ENCODE results near the gene PRKAG2. TPM values are rescaled to one million over a fixed set of nuclear protein-coding genes. Genes with fewer than 3 reads are reported as not detected.

The PRKAG2 gene
- total and polyA plus RNA-seq, 2 of the 13 experiments (the other 11 are each of a cell fraction or from before 2014, with no cell fraction given) = 0.90 to 1.3 TPM

DNA sequence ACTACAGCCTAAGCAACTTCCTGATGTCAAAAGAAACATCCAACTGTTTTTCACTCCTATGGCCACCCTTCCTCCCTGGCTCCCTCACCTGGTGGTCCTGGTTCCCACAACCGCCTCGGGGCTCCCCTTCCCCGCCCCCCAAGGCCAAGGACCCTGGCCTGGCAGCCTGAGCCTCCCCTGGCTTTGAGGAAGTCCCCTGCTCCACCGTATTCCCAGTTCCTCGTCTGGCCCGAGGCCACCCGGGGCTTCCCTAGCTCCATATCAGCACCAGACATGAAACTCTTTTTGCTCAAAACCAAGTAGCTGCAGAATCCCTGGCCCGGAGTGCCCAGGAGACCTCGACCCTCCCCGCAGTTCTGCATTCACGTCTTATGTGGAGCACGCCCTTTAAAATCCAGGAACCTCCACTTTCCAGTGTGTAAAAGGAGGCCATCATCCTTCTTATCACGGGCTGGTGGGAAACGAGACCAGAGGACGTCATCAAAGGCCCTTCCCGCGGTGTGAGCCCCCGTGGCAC lies 82.9 kb downstream of the PRKAG2 start (continued):
- TF ChIP-seq, protein P1, sequence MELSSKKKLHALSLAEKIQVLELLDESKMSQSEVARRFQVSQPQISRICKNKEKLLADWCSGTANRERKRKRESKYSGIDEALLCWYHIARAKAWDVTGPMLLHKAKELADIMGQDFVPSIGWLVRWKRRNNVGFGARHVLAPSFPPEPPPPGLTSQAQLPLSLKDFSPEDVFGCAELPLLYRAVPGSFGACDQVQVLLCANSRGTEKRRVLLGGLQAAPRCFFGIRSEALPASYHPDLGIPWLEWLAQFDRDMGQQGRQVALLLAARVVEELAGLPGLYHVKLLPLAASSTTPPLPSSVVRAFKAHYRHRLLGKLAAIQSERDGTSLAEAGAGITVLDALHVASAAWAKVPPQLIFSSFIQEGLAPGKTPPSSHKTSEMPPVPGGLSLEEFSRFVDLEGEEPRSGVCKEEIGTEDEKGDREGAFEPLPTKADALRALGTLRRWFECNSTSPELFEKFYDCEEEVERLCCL (CRISPR knock-in tag; IDR thresholded peaks at IDR 0.05; ENCODE audit: borderline replicate concordance) = no peak

DNA sequence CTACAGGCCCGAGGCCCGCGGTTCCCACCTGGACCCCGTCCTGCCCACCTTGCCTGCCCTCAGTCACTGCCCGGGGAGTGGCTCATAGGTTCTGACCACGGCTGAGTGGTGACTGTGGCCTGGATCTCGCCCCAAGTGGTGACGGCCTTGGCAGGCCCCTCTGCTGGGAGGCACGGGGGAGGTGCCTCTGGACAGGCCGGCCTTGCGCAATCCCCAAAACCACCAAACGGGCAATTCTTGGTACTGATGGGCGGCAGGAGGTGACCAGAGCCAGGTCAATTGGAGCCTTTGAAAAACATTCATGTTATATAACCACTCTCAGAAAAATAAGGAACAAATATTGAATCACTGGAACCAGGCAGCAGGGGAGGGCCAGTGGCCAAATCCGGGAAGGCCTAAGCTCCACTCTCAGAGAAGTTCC lies 83.4 kb downstream of the PRKAG2 start:
- H3K4me2 ChIP-seq (ENCODE audit: low read depth, low read length) = no peak overlapping the region
- H3K9ac ChIP-seq (ENCODE audit: insufficient read depth, low read depth, low read length) = no peak overlapping the region
- H3K79me2 ChIP-seq (ENCODE audit: insufficient read depth, low read length) = no peaks in the 10 kb centered on the region
- no peak for FAIRE-seq
- no peaks in the 10 kb centered on the region for H4K20me1 ChIP-seq (ENCODE audit: insufficient read depth, low read length)
- TF ChIP-seq, protein P2, sequence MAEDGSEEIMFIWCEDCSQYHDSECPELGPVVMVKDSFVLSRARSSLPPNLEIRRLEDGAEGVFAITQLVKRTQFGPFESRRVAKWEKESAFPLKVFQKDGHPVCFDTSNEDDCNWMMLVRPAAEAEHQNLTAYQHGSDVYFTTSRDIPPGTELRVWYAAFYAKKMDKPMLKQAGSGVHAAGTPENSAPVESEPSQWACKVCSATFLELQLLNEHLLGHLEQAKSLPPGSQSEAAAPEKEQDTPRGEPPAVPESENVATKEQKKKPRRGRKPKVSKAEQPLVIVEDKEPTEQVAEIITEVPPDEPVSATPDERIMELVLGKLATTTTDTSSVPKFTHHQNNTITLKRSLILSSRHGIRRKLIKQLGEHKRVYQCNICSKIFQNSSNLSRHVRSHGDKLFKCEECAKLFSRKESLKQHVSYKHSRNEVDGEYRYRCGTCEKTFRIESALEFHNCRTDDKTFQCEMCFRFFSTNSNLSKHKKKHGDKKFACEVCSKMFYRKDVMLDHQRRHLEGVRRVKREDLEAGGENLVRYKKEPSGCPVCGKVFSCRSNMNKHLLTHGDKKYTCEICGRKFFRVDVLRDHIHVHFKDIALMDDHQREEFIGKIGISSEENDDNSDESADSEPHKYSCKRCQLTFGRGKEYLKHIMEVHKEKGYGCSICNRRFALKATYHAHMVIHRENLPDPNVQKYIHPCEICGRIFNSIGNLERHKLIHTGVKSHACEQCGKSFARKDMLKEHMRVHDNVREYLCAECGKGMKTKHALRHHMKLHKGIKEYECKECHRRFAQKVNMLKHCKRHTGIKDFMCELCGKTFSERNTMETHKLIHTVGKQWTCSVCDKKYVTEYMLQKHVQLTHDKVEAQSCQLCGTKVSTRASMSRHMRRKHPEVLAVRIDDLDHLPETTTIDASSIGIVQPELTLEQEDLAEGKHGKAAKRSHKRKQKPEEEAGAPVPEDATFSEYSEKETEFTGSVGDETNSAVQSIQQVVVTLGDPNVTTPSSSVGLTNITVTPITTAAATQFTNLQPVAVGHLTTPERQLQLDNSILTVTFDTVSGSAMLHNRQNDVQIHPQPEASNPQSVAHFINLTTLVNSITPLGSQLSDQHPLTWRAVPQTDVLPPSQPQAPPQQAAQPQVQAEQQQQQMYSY (CRISPR knock-in tag; IDR thresholded peaks at IDR 0.05) = no peak
- TF ChIP-seq KLF12 (CRISPR knock-in tag; IDR thresholded peaks at IDR 0.05; ENCODE audit: borderline replicate concordance) (no peak), POLR2AphosphoS5 (IDR thresholded peaks at IDR 0.05; ENCODE audit: low read depth, low read length) (no peak), TCF12 (IDR thresholded peaks at IDR 0.05) (no peak), TCF12 (CRISPR knock-in tag; IDR thresholded peaks at IDR 0.05) (no peak), POGZ (CRISPR knock-in tag; IDR thresholded peaks at IDR 0.05) (no peak), CEBPG (CRISPR knock-in tag; IDR thresholded peaks at IDR 0.05) (peak; percentile 25; the same call in 1 of the 2 replicates), ZNF768 (CRISPR knock-in tag; IDR thresholded peaks at IDR 0.05) (no peak), CEBPB (IDR thresholded peaks at IDR 0.05; ENCODE audit: borderline replicate concordance, low read depth, low read length) (peak; percentile 84)
- TF ChIP-seq, protein P3, sequence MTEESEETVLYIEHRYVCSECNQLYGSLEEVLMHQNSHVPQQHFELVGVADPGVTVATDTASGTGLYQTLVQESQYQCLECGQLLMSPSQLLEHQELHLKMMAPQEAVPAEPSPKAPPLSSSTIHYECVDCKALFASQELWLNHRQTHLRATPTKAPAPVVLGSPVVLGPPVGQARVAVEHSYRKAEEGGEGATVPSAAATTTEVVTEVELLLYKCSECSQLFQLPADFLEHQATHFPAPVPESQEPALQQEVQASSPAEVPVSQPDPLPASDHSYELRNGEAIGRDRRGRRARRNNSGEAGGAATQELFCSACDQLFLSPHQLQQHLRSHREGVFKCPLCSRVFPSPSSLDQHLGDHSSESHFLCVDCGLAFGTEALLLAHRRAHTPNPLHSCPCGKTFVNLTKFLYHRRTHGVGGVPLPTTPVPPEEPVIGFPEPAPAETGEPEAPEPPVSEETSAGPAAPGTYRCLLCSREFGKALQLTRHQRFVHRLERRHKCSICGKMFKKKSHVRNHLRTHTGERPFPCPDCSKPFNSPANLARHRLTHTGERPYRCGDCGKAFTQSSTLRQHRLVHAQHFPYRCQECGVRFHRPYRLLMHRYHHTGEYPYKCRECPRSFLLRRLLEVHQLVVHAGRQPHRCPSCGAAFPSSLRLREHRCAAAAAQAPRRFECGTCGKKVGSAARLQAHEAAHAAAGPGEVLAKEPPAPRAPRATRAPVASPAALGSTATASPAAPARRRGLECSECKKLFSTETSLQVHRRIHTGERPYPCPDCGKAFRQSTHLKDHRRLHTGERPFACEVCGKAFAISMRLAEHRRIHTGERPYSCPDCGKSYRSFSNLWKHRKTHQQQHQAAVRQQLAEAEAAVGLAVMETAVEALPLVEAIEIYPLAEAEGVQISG (CRISPR knock-in tag; IDR thresholded peaks at IDR 0.05) = no peak
- TF ChIP-seq, protein P4, sequence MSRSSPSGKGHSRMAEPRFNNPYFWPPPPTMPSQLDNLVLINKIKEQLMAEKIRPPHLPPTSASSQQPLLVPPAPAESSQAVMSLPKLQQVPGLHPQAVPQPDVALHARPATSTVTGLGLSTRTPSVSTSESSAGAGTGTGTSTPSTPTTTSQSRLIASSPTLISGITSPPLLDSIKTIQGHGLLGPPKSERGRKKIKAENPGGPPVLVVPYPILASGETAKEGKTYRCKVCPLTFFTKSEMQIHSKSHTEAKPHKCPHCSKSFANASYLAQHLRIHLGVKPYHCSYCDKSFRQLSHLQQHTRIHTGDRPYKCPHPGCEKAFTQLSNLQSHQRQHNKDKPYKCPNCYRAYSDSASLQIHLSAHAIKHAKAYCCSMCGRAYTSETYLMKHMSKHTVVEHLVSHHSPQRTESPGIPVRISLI (CRISPR knock-in tag; IDR thresholded peaks at IDR 0.05; ENCODE audit: borderline replicate concordance) = no peak
- no peak overlapping the region for H3K27ac ChIP-seq (ENCODE audit: extremely low read length, insufficient read depth, low read length)
- 38% methylated on average over 13 of the region's 14 CpGs for WGBS (ENCODE audit: low lambda C conversion rate)
- H3K4me1 ChIP-seq (ENCODE audit: insufficient read depth, low read length) = no peaks in the 10 kb centered on the region
- intact Hi-C loops (cut with micrococcal nuclease; ENCODE audit: unreplicated experiment) (no loop called here), in situ Hi-C loops (cut with HindIII; ENCODE audit: extremely low pct_ligation_motif_present, low pct_unique_long_range_greater_than_20kb) (no loop called here)
- no peak for DNase-seq (ENCODE audit: low spot score)
- H3K36me3 ChIP-seq (replicated peaks in 1 of 2; ENCODE audit: control insufficient read depth in 1 of 2, insufficient read depth in 2 of 2, low read length in 2 of 2) = no peaks in the 10 kb centered on the region
- no peak overlapping the region for H2AFZ ChIP-seq (ENCODE audit: low read length)
- peaks cover 4 to 24% of the 10 kb centered on the region in 2 experiments; a peak in 3 of 5 replicates for H3K27me3 ChIP-seq (ENCODE audit: control insufficient read depth in 1 of 2, insufficient read depth in 2 of 2, low read length in 2 of 2)
- H3K9me3 ChIP-seq (ENCODE audit: low read length) = no peaks in the 10 kb centered on the region
- no peak overlapping the region for H3K4me3 ChIP-seq (replicated peaks in 1 of 3; ENCODE audit: insufficient read depth in 1 of 3, low read depth in 2 of 3, low read length in 3 of 3)
- ATAC-seq = no peak
- ChIA-PET CTCF (ENCODE audit: low intra/inter-chr PET ratio, low total read pairs) (no interaction called here), POLR2A (no interaction called here)
- BruUV-seq (replicated peaks) = no TSS peak
